ENCODE results near the gene WNT5B.

Gene WNT5B

DNA sequence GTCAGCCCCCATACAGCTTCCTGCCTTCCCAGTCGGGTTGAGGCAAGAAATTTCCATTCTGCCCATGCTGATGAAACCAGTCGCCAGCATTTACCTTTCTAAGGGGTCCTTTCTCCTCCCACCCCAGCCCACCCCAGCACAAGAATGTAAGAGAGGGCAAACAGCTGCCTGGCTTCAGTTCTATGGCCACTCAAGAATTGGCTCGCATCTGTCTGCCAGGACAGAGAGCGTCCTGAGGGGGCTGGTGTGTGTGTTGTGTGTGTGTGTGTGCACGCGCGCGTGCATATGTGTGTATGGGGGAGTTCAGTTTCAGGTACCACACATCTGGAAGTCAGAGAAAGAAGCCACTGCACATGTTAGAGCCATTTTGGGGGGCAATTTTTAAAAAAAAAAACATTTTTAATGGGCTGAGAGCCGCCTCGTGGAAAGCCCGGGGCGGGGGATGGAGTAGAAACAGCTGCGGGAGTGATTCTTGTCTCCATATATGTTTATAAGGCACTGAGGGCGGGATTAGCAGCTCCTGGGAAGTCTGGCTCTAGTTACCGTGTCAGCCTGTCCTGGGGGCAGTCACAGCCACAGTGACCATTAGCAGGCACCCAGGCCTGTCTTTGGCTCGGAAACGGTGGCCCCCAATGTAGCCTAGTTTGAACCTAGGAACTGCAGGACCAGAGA, at the start of gene WNT5B:
WNT5B (plus strand) TSS at position 566 of the 672 bp plus-strand sequence. CDS start 2,124 bp downstream, outside the sequence.
- no peak for DNase-seq

DNA sequence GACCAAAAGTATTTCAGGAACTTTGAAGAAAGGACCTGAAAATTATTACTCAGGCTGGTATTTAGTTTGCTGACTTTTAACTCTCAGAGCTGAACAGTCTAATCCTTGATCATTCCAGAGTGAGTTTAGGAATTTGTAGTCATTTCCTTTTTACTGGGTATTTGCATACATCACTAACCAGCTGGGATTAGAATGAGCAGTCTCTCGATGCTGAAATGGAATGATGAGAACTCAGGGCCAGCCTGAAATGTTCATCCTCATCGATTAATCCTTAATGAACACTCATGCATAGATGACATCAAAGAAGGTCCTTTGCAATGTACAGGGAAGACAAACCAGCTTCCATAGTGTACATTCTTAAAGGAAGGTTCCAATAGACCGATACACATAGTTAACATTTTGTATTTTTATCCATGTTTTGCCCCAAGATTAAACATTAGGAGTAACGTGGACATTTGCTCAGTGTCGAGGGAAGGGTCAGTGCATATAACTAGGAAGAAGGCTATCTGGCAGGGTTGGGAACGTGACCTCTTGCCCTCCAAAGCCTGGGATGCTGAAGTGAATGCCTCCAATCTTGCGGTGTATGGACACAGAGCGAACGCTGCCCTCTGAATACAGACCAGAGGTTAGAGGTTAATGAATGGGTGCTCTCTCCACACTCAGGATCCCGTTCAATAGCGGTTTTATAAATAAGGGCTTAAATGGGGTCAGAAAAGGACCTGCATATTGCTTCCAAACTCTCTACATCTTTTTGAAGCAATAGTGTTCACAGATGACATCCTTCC, 49.2 kb upstream of the WNT5B start:
- no peak for DNase-seq

GRCh38 chr12:1580526-1580925, 48.5 kb upstream of the WNT5B start:
- DNase-seq, result no peak

DNA sequence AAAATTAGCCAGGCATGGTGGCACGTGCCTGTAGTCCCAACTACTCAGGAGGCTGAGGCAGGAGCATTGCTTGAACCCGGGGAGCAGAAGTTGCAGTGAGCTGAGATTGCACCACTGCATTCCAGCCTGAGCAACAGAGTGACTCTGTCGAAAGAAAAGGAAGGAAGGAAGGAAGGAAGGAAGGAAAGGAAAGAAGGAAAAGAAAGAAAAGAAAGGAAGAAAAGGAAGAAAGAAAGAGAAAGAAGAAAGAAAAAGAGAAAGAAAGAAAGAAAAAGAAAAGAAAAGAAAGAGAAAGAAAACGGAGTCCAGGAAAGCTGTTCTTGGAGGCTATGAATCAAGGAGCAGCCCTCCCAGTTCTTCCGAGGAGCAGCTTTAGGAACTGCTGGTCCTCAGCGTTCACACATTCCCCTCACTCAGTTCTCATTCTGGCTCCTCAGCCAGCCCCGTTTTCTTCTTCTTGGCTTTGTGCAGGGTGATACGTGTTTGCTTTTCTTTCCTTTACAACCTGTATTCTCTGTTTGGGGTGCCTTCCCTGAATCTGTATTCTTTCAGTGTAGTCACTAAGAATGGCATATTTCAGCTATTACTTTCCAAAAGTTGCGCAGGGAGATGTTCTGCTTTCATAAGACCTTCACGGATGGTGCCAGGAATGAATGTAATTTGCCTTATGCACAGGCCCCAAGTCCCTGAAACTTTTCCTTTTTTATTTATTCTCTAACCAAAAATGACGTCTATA, 46.9 kb upstream of the WNT5B start:
- no peak for DNase-seq

DNA sequence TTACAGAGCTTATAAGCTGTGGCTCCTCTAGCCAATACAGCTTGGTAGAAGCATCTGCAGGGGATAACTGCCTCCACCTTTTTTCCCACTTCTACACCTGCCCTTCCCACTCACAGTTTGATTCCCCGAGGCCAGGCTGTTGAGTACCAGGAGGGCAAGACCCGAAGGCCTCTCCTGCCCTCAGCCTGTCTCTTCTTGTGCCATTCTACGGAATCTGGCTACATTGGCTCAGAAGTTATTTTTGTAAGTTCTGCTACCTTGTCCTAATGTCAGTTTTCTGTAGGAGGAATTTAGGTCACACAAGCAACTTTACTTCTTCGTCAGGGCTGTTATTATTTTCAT, 46.4 kb upstream of the WNT5B start:
- DNase-seq, result no peak

DNA sequence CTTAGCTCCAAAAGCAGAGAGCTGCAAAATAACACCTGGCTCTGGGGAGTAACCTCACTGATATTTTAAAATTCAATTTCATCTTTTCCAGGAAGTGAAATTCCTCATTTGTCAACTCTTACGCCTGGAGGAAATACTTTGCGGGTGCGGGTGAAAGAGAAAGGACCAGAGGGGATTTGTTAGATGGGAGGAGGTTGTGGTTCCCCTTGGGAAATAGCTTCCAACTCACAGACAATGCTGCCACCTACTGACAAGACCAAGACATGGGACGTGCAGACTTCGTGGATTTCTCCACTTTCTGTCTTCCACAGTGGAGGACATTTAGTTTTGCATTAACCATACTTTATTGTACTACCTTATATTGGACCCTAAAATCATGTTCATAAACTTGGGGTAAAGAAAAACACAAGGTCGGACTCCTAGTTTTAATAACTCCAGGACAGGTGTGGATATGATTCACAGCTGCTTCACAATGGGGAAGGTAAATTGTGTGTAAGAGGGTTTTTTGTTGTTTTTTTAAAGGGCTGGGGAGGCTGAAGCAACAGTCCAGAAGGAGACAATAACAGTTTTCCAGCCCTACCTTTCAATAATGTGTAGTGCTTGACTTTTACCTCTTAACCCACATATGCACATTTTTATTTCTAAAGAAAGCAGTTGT, 45.5 kb upstream of the WNT5B start:
- peak in 45 of 58 donors; percentile 5 to 80 (median 42) for DNase-seq

- DNase-seq, result no peak
Measured at GRCh38 chr12:1584326-1584725, 44.7 kb upstream of the WNT5B start.

DNA sequence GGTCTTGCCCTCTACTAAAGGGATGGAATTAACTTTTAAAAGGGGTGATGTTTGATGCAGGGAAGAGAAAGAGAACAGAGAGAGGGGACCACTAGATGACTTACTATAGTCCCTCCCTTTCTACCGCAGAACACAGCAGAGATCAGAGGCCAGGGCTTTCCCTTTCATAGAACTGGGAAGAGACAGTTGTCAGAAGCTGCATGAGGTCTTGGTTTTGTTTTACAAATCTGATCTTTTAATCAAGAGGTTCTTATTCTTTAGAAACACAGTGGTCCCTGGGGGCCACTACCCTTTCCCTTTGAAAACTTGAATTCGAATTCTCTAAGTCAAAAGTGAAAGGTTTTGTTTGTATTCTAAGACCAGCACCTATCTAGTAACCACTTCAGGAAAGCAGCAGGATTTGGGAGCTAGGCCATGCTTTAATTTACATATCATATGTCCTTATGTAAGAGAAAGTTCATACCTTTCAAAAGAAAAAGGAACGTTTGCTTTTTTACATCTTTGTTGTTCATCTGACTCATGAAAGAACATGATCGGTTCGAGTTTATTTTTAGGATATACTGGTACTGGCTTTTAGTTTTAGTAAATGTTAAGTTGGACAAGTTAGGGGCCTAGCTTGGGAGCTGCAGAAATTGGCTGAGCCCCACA, 41.0 kb upstream of the WNT5B start:
- no peak for DNase-seq

DNA sequence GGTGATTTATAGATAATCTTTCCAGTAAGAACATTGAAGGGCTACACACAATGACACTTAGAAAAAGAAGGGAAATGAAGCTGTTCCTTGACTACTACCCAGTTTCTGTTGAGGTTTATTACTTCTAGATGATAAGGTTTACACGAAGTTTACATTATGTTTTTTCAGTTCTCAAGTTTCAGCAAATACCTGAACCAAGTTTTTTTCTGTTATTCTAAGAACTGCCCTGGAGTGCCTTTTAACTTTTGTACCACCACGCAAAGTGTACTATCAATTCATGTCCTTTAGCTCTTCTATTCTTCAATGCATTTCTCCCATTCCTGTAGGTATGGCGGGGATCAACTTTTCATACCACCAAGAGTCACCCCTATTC, 40.5 kb upstream of the WNT5B start:
- DNase-seq, result no peak

GRCh38 chr12:1590221-1590979, 38.6 kb upstream of the WNT5B start:
- DNase-seq, result peak in 44 of 58 donors; percentile 8 to 74 (median 42)

GRCh38 chr12:1591034-1591433, 38.0 kb upstream of the WNT5B start:
- DNase-seq, result no peak

DNA sequence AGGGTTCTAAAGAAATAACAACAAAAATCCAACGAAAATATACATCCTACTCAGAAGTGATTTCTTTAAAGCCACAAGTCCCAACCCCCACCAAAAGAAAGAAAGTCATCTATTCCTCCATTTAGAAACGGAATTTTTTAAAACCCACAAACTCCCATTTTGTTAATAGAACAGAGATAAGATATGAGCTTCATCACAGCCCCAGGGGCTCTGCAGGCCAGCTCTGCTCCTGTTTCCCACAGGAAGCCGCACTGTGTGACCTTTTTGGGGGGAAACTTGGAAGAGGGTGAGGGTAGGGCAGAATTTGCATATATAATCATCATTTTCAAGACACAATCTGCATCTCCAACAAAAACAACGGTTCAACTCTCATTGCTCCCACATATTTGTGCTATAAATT, 37.5 kb upstream of the WNT5B start:
- DNase-seq, result no peak

DNA sequence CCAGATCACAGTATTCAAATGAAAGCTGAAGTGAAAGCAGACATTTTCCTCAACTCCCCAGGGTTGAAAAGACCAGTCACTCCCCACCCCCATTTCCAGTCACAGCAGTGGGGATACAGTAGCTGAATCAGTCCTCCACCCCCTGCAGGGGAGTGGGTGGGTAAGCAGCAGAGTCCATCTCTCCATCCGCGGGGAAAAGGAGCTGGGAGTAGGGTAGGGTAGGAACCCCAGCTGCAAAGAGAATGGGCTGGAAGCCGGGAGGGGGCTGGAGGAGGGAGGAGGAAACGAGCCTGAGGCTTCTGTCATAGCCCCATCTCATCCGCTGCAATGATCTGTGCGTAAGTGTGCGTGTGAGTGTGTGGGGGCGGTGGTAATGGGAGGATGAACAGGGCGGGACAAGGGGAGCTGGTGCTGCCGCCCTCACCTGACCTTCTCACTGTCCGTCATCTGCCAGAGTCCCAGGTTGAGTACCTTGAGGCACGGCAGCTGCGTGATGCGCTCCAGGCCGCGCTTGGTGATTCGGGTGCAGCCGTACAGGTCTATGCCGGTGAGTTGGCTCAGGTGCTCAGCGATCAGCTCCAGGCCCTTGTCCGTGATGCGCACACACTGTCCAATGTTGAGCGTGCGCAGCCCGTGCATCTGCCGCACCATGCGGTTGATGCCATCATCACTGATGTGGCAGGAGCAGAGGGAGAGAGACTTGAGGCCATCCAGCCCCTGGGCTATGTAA, 36.4 kb upstream of the WNT5B start:
- DNase-seq, result peak in 41 of 58 donors; percentile 20 to 65 (median 44)

DNA sequence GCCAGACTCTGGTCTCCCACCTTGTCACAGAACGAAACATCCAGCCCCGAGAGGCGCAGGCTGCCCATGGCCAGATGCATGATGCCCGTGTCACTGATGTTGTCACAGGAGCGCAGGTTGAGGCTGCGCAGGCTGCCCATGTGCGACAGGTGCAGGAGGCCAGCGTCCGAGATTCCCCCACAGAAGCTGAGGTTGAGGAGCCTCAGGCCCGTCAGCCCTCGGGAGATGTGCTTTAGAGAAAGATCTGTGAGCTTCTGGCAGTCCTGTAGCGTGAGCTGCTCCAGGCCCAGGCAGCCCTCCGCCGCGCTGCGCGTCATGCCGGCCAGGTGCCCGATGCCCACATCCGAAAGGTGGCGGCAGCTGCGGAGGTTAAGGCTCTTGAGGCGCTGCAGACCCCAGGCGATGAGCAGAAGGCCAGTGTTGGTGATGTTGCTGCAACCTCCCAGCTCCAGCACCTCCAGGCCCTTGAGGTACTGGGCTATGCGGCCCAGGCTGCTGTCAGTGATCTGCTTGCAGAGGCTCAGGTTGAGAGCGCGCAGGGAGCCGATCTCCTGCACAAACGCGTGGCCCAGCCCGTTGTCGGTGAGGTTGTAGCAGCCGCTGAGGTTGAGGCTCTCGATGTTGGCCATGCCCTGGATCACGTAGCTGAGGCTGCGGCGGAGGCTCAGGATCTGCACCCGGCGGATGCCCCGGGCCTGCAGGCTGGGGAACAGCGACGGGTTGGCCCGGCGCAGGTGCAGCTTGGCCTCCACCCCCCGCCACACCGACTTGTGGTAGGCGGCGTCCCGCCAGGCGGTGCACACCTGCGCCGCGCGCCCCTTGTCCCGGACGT, 35.6 kb upstream of the WNT5B start:
- DNase-seq, result peak in 25 of 58 donors; percentile 20 to 72 (median 49)

DNA sequence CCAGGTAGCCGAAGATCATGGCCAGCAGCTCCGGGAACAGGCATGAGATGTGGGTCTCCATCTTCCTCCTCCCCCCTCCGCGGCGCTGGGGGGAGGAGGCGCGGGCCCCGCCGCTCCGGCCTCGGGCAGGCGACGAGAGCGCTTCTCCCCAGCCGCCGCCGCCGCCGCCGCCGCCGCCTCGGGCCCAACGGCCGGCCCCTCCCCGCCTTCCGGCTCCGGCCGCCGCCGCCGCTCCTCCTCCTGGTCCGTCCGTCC, 35.1 kb upstream of the WNT5B start:
- peak in 10 of 58 donors; percentile 13 to 72 (median 50) for DNase-seq

GRCh38 chr12:1594261-1595025, 34.6 kb upstream of the WNT5B start, which contains the start of gene FBXL14:
FBXL14 (minus strand) TSS chr12:1594581; CDS start chr12:1594066, 515 bp downstream.
- peak in 57 of 58 donors; percentile 43 to 94 (median 86) for DNase-seq

GRCh38 chr12:1595026-1595561, 33.9 kb upstream of the WNT5B start:
- peak in 19 of 58 donors; percentile 20 to 75 (median 49) for DNase-seq
